WERI-Rb-1 (cell line): ENCODE results near the gene RAD9A.

Experiments used
- DNase-seq: peaks from one replicate; pipeline ENCODE4 v3.0.0-alpha.2; 2020
- H3K27ac ChIP-seq: fragments of 250-450 bp; sonication (Bioruptor Pico); 2 replicates; pipeline ENCODE4 v1.5.1; 2020; ENCODE audit warnings: mild to moderate bottlenecking, moderate library complexity
- H3K27me3 ChIP-seq: fragments of 250-450 bp; sonication (Bioruptor Pico); 2 replicates; pipeline ENCODE4 v1.5.1; 2021; ENCODE audit warnings: mild to moderate bottlenecking, low read depth, moderate library complexity; ENCODE audit not compliant: insufficient read depth, severe bottlenecking
- H3K36me3 ChIP-seq: fragments of 250-450 bp; sonication (Bioruptor Pico); 2 replicates; pipeline ENCODE4 v1.5.1; 2020; ENCODE audit warnings: mild to moderate bottlenecking, moderate library complexity
- H3K4me3 ChIP-seq: 2 replicates; pipeline ENCODE4 v1.5.1; 2011; ENCODE audit warnings: low read depth, mild to moderate bottlenecking, control low read depth, low read length
- H3K9me3 ChIP-seq: fragments of 250-450 bp; sonication (Bioruptor Pico); 2 replicates; pipeline ENCODE4 v1.5.1; 2021; ENCODE audit warnings: mild to moderate bottlenecking, moderate library complexity; ENCODE audit not compliant: severe bottlenecking
- CTCF ChIP-seq: IDR thresholded peaks from 2 replicates; pipeline ENCODE4 v1.5.1; 2011; ENCODE audit warnings: low read depth, mild to moderate bottlenecking, control low read depth, inconsistent platforms, low read length

The RAD9A gene

GRCh38 chr11:67391304-67392182 lies at the start of gene RAD9A:
TSS of gene RAD9A (plus strand) at chr11:67391986. CDS start at chr11:67392045, 59 bp downstream.
- Histone ChIP-seq H3K27ac (peak within 1 kb of the TSS; percentile 96), H3K36me3 (peaks cover 38% of the 10 kb centered on the region), H3K4me3 (peak within 1 kb of the TSS; percentile 85), H3K9me3 (no peaks in the 10 kb centered on the region), H3K27me3 (no peaks in the 10 kb centered on the region)
- DNase-seq, result peak; percentile 96
- TF ChIP-seq CTCF, result no peak

DNA sequence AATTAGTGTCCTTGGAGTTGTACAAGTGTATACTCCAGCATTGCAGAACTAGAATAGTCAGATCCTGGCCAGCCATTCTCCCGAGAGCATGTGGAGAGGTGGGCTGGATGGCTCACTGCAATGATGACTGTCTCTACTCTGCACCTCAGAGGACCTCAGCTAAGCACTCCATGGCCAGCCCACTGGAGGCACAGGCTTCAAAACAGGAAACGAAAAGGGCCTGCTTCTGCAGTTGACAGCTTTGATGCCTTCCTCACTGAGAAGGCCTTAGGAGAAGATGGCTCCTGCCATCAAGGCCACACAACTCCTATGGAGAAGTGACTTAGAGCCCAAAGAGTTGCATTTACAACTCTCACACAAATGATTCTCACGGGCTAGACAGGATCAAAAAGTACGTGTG lies 47.5 kb upstream of the RAD9A start:
- no peak for DNase-seq
- no peak overlapping the region for H3K27ac ChIP-seq

DNA sequence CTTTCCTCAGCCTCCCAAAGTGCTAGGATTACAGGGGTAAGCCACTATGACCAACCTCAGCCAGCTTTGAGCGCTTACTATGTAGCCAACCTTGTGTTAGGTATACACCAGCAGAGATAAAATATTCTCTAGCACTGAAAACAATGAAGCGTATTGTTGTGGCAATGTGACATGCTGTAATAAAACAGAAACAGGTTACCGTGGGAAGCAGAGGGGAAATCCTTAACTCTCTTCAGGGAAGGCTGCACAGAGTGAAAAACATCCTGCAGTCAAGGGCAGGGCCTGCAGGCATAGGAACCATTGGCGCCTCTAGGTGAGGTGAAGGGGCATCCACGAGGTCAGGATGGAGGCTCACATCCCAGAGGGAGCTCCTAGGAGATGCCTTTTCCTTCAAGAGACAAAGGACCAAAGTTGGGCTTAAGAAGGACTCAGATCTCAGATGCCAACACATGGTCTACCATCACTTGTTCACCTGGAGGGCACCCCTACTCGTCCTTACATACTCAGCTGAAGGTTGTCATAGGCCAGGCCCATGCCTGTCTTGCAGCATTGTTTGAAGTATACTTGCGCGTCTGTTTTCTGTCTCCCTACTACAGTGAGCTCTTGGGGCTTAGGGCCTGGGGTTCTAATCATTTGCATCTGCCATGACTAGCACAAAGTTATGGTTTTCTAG lies 46.4 kb upstream of the RAD9A start:
- H3K27ac ChIP-seq, result no peak overlapping the region

More for the DNA sequence above, 47.5 kb upstream of the RAD9A start:
- H3K27me3 ChIP-seq, result no peaks in the 10 kb centered on the region
- no peaks in the 10 kb centered on the region for H3K9me3 ChIP-seq
- no peak for TF ChIP-seq CTCF
- no peak overlapping the region for H3K4me3 ChIP-seq
- no peaks in the 10 kb centered on the region for H3K36me3 ChIP-seq

DNA sequence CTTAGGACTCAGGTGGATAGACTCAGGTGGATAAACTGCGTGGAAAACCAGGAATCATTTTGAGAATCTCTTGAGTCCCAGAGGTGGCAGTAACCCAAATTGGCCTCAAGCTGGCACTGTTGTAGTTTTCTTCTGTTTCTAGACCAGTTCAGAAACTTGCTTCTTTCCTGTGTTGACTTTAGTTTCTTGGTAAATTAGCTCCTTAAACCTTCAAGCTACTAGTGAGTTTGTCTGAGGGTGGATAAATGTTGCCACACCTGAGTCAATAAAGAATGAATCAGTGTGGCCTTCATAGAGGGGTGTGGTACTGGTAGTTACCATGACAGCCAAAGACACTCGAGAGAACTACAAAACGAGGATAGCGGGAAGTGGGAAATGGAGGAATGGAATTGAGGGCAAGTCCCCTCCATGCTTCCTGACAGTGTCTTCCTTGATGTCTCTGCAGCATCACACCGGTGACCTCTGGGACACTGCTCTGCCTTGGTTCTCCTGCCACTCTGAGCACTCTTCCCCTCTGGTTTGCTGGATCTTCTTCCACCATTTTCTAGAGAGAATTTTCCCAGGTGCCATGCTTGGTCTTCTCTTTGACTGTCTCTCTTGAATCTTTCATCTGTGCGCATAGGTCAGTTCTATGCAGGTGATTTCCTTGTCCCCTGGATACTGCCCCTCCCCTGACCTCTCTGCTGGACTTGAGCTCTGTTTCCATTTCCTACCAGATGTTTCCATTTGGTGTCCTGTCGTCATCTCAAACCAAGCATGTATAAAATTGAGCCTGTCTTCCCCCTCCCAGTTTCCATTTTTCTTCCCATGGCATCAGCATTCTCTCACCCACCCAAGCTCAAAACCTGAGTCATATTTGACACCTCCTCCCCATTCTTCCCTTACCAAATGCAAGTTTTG lies 45.6 kb upstream of the RAD9A start:
- Histone ChIP-seq H3K27me3 (no peaks in the 10 kb centered on the region), H3K36me3 (no peaks in the 10 kb centered on the region), H3K9me3 (no peaks in the 10 kb centered on the region), H3K4me3 (no peak overlapping the region), H3K27ac (no peak overlapping the region)
- peak; percentile 77 for TF ChIP-seq CTCF
- peak; percentile 25 for DNase-seq

More for the DNA sequence above, 46.4 kb upstream of the RAD9A start:
- DNase-seq, result no peak
- Histone ChIP-seq H3K4me3 (no peak overlapping the region), H3K27me3 (no peaks in the 10 kb centered on the region), H3K9me3 (no peaks in the 10 kb centered on the region), H3K36me3 (no peaks in the 10 kb centered on the region)
- no peak for TF ChIP-seq CTCF

- Histone ChIP-seq H3K4me3 (no peak overlapping the region), H3K36me3 (no peaks in the 10 kb centered on the region), H3K27ac (no peak overlapping the region), H3K27me3 (no peaks in the 10 kb centered on the region), H3K9me3 (no peaks in the 10 kb centered on the region)
- no peak for DNase-seq
- no peak for TF ChIP-seq CTCF
These were observed 43.6 kb upstream of the RAD9A start for GRCh38 chr11:67347964-67348749.
